GM19240 (cell line): ENCODE results near the gene RENBP.

Experiments
- DNase-seq: peaks from one replicate; pipeline ENCODE4 v3.0.0; 2011; ENCODE audit warnings: low spot score; ENCODE audit not compliant: insufficient read length

The RENBP gene

GRCh38 chrX:153971124-153971449, 26.6 kb upstream of the RENBP start:
- DNase-seq: peak; percentile 85

- no peak for DNase-seq
Observed at GRCh38 chrX:153970357-153971123, 26.1 kb upstream of the RENBP start.

DNA sequence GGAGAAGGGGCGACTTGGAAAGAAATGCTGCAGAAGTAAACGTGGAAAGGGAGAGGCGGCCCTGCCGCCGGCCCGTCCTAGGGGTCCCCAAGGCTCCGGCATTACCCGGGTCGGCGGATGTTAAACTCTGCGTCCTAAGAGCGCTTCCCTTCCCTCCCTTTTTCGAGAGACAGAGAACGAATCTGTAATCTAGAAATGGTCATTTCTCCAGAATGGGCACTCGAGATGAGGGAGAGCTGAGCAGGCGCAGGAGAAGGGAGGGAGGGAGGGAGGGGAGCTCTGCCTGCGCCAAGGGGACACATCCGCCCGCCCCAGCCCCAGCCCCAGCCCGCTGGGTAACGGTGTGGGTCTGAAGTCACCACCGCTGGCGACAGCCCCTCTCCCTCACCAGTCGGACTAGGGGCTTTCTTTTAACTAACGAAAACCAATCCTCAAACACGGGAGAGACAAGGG, 25.5 kb upstream of the RENBP start:
- no peak for DNase-seq

DNA sequence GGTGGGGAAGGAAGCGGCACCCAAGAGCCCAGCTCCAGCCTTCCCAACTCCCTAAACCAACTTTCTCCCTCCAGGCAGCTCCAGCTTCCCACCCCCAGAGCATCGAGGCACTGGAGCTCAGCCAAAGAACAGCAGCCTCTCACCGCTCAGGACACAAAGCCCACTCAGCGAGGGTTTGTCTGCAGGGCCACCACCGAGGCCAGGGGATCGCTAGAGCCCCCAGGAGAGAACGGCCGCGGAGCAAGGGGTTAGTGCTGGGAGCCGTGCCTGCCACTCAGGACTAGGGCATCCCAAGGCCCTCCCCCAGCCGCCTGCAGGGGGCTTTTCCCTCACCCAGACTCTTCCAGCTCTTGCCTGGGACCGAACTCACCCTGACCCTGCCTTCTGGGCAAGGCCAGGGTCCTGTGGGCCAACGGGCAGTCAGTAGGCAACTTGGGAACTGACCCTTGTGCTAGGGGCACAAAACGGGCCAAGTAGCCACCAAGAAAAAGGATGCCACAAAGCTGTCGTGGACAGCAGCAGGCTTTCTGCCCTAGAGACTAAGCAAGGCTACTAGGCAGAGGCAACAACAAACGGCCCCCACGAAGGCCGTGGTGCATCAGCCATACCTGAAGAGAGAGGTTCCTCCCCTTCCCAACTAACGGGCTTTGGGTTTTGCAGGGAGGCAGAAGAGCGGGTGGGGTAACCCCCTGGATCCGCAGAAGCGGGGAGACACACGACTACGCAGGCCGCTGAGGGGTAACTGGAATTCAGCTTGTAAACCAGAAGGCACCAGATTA, 24.9 kb upstream of the RENBP start:
- DNase-seq: no peak

- DNase-seq: no peak
Observed at GRCh38 chrX:153968754-153969124, 24.3 kb upstream of the RENBP start.

DNA sequence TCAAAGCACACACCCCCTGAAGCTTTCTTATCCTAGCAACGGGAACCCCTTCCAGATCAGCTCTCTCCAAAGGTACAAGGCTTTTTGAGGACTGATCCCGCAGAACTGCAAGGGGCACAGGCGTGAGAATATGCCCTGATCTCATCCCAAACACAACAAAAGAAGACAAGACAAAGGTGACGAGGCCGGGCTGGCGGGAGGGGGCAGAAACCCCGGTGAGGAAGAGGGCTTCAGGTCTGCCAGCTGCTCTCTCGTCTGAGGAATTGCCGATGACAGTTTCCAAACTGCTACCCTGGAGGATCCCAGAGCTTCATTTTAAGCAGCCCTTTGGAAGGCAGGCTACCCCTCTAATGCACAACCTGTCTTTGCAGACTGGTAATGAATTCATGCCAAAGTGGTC, 23.8 kb upstream of the RENBP start:
- no peak for DNase-seq

DNA sequence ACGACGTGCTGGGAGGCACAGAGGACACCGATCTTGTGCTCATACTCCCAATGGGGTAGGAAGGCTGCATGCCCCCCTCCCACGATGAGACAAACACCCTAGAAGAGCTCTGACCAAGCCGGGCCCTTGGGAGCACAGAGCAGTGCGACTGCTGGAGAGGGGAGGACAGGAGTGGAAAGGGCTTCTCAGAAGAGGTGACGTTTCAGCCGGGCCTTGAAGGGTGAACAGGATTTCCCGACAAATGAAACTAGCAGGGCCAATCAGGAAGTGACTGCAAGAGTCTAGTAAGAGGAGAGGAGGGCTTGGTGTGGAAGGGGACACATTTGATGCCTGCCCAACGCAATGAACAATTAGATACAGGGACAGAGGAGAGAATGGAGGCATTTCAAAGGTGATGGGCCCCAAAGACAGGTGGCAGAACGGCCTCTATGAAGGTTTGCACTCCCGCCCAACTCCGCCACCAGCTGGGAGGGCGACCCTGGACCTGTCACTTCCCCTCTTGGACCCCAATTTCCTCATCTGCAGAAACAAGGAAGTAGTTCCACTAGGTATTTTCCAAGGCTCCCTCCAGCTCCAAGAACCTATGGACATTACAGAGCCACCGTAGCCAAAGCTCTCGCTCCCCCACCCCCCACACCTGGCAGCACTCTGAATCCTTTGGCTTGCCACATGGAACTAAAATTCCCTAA, 23.2 kb upstream of the RENBP start:
- no peak for DNase-seq

- DNase-seq: no peak
Observed at GRCh38 chrX:153966841-153967535, 22.5 kb upstream of the RENBP start.

DNA sequence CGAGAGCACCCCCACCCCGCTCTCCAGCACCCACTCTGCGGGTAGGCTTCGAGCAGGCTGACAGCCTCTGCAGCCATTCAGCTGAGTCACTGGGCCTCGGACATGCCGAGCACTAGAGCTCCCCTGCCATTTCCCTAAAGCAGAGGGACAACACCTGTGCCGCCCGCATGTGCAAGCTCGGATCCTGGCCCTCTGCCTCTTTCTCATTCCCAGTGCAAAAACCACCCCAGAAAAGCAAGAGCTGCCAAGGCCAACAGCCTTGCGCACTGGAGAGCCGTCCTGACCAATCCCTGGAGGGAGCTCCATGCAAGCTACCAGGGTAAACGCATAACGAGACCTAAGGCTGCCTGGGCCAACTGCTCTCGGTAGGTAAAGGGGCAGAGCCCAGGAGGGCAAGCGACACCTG, 21.8 kb upstream of the RENBP start:
- no peak for DNase-seq

- no peak for DNase-seq
Observed at GRCh38 chrX:153965406-153965805, 21.0 kb upstream of the RENBP start.

DNA sequence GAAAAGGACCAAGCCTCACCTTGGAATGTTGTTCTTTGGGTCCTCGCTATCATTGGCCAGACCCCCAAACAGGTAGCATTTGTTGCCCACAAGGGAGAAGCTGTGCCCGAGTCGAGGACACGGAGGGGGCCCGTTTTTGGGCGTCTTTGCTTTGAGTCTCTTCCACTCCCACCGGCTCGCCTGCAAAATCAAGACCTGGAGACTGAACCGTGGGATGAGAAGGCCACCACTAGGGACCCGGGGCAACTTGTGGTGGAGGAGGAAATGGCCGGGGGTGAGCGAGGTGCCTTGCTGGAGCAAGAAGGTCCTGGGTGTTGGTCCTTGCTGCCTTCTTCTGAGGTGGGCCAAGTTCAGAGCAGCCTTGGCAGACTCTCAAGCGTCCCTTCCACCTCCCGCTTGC, 19.7 kb upstream of the RENBP start:
- DNase-seq: no peak

GRCh38 chrX:153963546-153963945, 19.1 kb upstream of the RENBP start:
- no peak for DNase-seq

DNA sequence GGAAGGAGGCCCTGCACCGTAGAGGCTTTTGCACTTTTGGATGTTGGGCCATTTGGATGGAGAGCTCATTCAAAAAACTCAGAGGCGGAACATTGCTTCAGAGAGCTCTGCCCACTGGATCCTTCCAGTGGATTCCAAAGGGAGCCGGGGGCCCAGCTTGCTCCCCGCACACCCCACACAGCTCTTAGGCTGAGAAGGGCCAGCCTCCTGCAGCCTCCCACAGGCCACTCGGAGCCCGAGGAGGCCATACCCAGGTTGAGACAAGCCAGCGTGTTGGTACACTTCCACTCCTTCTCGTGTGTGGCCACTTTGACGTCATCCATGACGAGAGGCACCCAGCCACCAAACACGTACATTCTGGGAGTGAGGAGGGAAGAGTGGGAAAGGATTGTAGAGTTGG, 16.8 kb upstream of the RENBP start:
- DNase-seq: no peak

- DNase-seq: no peak
Observed at GRCh38 chrX:153960786-153961185, 16.3 kb upstream of the RENBP start.

DNA sequence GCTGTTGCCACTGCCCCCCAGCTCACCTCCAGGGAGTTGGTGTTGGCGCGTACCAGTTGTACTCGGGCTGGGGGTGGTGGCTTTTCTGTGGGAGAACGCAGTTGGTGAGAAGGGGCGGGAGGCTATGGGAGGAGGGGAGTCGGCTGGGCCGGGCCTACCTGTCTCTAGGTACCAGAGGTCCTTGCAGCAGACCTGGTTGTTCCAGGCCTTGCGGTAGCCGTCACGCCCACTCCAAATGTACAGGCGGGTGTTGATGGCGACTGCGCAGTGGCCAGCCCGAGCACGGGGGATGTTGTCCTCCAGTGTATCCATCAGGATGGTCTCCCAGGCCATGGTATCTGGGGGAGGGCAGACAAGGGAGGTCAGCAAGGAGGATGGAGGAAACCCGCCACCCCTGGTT, 15.6 kb upstream of the RENBP start:
- DNase-seq: no peak

- DNase-seq: no peak
Observed at GRCh38 chrX:153959649-153960048, 15.2 kb upstream of the RENBP start.

GRCh38 chrX:153958605-153959004, 14.2 kb upstream of the RENBP start:
- no peak for DNase-seq

- DNase-seq: no peak
Observed at GRCh38 chrX:153957224-153957623, 12.8 kb upstream of the RENBP start.

GRCh38 chrX:153956044-153956907, 11.8 kb upstream of the RENBP start:
- no peak for DNase-seq

DNA sequence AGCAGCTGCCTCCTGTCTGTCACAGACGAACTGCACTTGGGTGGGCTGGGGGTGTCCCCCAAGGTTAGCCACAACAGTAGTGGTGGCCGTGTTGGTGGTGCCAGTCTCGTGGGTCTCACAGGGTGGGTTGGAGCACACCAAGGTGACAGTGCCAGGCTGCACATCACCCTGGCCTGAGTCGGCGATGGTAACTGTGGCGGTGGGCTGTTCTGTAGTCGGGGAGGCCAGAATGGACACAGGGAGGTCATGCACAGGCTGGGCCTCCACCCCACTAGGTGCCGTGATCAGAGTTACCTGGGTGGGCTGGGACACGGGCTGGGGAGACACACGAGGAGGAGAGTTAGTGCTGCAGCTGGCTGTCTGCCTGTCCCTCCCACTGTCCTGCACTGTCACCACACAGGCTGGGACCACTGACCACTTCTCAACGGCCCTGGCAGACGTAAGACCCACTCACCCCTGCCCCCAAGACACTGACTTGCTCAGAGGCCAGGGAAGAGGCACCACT, 10.8 kb upstream of the RENBP start:
- no peak for DNase-seq
